ENCODE measurements around the gene DNAH6.

DNA sequence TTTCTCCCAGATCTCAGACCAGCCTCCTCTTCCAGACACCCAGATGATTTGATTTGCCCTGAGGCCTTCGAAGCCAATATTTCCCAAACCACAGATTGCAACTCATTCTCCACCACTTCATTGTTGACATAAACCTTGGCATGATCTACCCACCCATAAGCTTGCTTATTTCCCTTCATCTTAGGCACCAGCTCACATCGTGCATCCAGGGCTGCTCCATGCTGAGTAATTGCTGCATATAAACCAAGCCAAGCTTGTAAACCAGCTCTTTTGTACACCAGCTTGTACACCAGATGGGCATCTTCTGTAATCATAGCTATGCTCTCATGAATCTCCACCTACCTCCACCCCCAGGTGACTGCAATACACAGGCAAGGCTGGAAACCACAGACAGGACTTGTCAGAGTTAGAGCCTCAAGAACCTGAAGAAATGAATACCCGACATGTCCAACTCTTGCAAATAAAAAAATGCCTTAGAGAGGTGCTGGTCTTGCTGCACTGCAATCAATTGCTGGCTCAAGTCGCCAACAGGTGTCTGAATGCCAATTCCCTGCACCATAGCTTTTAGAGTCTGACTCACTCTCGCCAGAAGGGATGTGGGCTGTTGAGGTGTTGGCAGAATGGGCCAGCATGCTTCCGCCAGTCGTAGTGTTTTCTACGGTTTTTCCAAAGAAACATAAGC, 333.1 kb downstream of the DNAH6 start:
- TF ChIP-seq, protein P1, sequence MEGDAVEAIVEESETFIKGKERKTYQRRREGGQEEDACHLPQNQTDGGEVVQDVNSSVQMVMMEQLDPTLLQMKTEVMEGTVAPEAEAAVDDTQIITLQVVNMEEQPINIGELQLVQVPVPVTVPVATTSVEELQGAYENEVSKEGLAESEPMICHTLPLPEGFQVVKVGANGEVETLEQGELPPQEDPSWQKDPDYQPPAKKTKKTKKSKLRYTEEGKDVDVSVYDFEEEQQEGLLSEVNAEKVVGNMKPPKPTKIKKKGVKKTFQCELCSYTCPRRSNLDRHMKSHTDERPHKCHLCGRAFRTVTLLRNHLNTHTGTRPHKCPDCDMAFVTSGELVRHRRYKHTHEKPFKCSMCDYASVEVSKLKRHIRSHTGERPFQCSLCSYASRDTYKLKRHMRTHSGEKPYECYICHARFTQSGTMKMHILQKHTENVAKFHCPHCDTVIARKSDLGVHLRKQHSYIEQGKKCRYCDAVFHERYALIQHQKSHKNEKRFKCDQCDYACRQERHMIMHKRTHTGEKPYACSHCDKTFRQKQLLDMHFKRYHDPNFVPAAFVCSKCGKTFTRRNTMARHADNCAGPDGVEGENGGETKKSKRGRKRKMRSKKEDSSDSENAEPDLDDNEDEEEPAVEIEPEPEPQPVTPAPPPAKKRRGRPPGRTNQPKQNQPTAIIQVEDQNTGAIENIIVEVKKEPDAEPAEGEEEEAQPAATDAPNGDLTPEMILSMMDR (IDR thresholded peaks at IDR 0.05; ENCODE audit: low read depth, low read length) = no peak
- TF ChIP-seq EZH2phosphoT487 (IDR thresholded peaks at IDR 0.05; ENCODE audit: low read depth) = no peak

Data from OCI-LY3 (cell line).